NCI-H2227 (cell line): ENCODE results near the gene ANXA2.
"Not testable (repeated sequence)": the region's sequence is repeated elsewhere in the genome, so short reads cannot be mapped to it uniquely, and the experiment has no call there.

Experiments
- DNase-seq: peaks from one replicate; lab custom pipeline; 2025; ENCODE audit not compliant: unreplicated experiment; lab: John Stamatoyannopoulos, UW

The ANXA2 gene

DNA sequence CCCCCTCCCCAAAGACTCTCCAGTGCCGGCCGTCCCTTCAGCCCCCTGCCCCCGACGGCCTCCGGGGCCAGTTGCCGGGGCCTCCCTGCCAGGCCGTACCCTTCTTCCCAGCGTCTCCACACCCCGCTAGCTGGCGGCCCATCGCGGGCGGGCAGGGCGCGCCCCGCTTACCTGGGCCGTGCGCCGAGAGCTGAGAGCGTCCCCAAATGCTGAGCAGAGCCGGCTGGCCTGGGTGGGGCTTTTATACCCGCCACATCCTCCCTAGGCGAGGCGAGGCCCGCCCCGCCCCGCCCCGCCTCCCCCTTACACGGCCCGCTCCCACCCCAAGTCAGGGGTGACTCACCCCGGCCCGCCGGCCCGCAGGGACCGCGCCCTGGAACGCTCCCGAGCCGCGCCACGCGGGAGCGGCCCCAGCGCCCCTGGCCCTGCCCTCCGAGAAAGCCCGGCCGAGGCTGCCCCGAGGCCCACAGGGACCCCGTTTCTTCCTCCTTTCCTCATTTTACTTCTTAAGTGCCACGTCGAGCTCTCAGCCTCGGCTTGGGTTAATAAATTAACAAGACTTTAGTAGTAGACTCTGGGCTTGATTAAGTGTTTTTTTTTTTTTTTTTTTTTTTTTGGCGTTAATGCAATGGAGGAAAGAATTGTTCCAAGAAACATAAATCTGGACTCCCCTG lies at the start of gene ANXA2:
ANXA2 (minus strand) TSS at position 215 of the 674 bp plus-strand sequence. CDS start 11,911 bp downstream, outside the sequence.
- peak; percentile 36 for DNase-seq

DNA sequence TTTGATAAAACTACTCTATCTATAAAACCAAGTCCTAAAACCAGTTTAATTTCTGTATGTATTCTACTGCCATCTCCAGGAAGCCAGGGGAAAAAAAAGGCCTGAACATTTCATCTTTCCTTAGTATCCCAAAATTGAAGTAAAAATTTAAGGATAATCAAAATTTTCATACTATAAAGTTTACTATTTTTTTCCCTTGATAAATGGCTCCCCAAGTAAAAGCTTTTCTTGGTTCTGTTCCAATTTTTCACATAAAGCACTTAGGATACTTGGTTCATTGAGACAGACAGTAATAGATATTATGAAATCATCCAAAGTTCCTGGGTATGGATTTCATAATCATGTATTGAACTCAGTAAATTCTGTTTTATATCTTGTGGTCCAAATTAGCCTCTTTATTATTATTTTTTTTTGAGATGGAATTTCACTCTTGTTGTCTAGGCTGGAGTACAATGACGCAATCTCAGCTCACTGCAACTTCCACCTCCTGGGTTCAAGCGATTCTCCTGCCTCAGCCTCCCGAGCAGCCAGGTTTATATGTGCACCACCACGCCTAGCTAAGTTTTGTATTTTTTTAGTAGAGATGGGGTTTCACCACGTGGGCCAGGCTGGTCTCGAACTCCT lies 46.6 kb upstream of the ANXA2 start:
- DNase-seq: no peak

DNA sequence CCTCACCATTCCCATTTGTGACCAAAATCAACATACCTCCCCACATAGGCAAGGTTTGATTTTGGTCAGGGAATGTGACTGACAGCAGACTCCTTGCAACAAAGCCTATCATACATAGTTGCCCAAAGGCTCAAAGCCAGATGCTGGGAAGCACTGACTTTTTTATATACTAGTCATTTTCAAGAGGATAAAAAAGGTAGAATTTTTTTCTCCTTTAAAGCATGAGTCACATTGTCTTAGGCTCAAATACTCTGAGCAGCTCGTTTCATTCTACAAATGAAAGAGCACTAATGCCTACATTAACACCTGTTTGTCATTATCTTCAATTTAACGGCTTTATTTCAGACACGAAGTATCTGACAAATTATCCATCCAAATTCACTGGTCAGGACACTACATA lies 45.0 kb upstream of the ANXA2 start:
- DNase-seq: no peak

DNA sequence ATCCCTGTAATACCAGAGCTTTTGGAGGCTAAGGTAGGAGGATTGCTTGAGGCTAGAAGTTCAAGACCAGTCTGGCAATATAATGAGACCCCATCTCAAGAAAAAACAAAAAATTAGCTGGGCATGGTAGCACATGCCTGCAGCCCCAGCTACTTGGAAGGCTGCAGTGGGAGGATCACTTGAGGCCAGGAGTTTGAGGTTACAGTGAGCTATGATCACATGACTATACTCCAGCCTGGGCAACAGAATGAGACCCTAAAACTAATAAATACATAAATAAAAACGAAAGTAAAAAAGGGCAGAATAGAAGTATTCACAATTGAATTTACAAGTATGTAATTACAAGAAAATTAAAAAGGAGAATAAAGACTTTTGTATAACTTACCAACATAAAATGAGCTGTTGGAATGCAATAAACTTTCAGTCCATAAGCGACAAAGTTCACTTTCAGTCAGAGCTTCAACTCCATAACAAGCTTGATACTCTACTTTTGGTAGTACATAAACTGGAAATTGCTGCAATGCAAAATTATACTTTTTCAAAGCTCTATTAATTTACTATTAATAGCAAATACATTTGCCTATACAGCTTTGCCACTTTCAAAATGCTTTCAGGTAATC lies 44.4 kb upstream of the ANXA2 start:
- DNase-seq: no peak

DNA sequence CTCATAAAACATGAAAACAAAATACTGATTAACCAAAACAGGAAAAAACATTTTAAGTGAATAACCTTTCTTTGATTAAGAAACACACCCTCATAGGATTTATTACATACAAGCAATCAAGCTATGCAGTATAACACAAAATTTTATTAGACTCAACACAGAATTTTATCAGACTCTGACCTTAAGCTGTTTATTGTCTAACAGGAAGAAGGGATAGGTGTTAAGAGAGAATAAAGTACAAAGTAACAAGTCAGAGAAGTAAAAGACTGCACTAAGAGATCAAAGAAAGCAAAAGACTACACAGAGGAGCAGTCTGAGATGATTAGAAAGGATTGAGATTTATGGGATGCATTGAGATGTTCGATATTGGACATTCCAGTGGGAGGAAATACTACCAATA lies 43.5 kb upstream of the ANXA2 start:
- no peak for DNase-seq

DNA sequence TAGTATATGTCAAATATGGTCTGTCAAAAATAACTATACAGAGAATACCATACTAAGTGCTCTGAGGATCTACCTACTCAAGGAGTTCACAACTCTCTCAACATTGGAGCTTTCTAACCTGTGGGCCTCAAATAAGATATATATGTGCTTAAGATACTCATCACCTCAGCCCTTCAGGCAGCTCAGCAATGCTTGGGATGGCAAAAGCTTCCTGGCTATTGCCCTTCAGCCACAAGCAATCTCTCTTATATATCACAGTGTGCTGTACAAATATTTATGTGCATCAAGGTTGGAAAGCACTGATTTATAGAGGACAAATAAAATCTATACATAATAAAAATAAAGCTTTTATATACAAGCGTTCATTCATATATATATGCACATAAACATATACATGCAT lies 40.9 kb upstream of the ANXA2 start:
- no peak for DNase-seq

DNA sequence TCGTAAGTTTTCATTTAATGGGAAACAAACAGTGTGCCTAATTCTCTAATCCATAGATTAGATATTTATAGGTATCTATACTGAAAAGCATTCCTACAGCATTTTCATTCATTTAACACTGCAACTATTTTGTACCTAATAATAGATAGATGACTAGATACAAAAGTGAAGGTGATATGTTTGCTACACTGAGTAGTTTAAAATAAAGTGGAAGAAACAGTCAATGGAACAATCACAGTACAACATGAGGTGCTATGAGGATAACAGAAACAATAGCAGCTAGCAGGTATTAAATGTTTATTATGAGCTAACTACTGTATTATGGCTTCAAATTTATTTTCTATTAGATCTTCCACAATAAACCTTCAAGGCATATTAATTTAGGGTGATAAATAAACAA lies 31.1 kb upstream of the ANXA2 start:
- DNase-seq: no peak

DNA sequence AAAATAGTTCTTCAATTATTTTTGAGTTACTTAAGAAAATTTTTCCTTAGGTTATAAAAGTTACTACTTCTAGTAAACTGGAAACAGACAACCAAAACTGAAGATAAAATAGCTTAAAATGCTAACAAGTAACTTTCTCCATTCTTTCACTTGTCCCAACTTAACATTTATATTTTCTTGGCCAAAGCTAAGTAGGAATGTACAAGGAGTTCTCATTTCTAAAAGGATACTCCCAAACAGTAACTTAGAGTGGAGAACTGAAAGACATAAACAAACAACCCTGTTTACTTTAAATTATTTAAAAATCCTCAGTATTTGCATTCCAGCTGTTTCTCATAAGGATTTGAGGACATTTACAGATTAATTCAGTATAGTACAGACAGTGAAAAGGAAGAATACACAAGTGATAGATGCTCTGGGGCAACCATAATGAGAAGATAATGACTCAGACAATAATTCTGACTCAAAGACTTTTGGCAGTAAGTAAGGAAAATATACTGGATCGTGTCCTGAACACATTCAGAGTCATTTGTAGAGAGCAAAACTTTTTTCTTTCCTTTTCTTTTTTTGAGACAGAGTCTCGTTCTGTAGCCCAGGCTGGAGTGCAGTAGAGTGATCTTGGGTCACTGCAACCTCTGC lies 29.2 kb upstream of the ANXA2 start:
- no peak for DNase-seq

DNA sequence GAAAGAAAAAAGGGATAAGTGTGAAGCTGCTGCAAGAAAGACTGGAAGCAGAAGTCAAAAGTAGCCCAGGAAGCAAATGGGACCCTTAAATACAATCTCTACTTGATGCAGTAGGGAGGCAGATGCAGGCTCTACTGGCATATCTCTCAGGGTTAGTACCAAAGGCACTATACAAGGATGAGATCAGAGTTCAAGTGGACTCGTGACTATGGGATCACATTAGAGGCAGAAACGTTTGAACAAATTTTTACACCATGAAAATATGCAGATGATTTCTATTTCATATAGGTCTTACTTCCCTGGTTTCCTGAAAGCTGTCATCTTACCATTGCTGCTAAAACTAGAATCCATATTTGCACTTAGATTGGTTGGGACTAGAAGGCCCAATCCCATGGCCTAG lies 27.7 kb upstream of the ANXA2 start:
- no peak for DNase-seq

DNA sequence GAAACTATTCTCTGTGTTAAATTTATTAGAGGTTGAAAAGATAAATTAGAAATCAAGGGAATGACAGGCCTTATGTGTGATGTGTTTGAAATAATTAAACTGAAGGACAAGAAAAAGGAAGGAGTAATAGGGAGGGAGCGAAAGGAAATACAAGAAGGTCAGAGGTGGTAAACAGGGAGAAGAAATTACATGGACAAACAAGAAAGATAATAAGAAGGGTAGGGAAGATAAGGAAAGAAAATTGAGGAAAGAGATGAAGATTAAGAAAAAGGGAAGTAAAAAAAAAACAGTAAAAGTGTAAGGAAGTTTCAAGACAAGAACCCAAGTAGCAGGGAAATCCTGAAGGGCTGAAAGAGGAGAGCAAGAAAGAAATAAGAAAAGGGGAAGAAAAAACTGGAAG lies 26.2 kb upstream of the ANXA2 start:
- no peak for DNase-seq

DNA sequence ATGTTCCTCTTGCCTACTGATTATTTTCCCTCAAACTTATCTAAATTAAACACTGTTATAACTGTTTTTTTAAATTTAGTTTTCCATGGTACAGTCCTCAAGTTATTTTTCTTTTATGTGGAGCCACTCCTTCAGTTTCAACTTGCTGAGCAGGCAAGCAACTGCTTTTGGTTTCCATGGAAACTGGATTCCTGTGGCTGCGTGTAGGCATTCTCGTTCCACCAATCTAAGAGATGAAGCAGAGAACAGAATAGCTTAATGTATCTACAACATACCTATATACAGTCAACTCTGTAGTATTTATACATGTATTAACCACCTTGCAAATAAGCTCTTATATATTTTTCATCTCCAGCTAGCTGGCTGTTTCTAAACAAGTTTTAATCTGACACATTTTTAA lies 25.8 kb upstream of the ANXA2 start:
- peak; percentile 64 for DNase-seq

DNA sequence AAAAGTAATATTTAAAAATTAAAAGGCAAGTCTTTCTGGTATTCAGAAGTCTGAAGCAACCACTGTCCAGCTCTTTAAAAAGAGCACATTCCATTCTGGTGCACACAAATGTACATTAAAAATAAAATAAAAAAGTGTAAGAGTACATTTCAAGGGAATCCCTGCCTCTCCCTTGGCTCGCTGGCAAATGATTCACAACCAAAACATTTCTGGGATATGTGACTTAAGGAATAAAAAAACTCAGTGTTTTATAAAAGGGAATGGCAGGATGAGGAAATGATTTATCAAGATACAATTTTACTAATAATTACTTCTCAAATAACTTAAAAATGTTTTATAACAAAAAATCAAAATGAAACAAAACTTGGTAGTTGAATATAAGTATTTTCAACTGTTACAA lies 23.8 kb upstream of the ANXA2 start:
- DNase-seq: no peak

DNA sequence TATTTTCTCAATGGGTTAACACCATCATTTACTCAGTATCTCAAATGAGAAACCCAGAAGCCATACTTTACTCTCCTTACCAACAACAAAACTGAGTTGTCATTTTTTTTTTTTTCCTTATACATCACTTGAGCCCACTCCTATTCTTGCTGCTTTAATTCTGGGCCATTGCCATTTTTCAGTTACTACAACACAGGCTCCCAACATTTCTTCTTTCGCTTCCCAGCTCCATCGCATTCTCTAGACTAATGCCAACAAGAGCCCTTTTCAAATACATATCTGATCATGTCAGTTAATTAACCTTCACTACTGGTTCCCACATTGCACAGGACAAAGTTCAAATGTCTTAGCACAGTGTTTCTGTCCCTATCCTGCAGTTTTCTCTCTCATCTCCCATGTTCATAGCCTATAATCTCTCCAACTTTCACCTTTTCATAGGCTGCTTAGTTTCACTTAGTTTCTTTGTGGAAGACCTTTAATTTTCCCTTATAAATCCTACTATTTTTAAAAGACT lies 22.5 kb upstream of the ANXA2 start:
- DNase-seq: no peak

DNA sequence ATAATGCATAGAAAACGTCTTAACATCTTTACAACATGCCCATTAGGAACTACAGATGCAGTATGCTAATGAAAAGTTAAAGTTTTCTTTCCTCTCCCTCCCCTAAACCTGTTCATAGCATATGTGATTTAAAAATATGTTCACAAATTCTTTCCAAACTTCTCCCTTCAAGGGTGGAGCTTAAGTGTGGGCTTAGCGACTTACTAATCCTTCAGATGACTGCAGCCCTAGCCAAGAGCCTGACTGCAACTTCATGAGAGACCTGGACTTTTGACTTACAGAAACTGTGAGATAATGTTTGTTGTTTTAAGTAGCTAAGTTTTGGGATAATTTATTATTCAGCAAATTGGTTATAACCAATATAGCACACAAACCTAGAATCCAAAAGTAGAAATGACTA lies 22.0 kb upstream of the ANXA2 start:
- DNase-seq: no peak

DNA sequence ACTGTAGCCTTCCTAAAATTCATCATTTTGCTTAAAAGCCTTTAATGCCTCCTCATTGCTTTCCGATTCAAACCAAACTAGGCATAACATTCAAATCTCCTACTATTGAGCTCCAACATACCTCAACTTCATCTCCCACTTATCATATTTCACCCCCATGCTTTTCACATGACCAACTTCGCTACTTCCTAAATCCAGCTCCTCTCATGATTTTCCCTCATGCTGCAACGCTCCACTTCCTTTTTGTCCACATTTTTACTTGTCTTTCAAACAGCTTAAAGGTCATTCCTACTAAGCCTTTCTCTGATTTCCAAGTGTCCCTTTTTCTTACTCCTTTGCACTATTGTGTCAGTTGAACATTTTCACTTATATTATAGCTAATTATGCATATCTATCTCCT lies 20.3 kb upstream of the ANXA2 start:
- no peak for DNase-seq

DNA sequence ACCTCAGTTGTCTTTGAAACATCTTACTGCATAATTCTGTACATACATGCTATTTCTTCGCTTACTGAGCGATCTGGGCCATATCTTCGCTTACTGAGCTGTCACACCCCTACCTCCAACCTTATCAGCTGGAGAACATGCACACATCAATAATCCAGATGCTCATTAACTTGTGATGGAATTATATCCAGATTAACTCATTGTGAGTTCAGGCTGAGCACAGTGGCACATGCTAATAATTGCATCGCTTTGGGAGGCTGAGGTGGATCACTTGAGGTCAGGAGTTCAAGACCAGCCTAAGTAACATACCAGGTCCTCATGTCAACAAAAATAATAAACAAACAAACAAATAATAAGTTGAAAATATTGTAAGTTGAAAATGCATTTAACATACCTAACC lies 19.3 kb upstream of the ANXA2 start:
- DNase-seq: no peak

DNA sequence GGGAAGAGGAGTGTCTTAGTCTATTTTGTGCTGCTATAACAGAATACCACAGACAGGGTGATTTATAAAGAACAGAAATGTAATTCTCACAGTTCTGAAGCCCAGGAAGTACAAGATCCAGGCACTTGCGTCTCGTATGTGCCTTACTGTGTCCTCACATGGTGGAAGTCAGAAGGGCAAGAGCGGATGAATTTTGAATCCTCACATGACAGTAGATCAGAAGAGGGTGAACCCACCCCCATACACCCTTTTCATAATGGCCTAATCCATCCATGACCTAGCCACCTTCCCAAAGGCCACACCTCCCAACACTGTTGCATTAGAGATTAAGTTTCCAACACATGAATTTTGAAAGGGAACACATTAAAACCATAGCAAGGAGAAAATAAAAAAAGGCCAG lies 18.7 kb upstream of the ANXA2 start:
- no peak for DNase-seq

DNA sequence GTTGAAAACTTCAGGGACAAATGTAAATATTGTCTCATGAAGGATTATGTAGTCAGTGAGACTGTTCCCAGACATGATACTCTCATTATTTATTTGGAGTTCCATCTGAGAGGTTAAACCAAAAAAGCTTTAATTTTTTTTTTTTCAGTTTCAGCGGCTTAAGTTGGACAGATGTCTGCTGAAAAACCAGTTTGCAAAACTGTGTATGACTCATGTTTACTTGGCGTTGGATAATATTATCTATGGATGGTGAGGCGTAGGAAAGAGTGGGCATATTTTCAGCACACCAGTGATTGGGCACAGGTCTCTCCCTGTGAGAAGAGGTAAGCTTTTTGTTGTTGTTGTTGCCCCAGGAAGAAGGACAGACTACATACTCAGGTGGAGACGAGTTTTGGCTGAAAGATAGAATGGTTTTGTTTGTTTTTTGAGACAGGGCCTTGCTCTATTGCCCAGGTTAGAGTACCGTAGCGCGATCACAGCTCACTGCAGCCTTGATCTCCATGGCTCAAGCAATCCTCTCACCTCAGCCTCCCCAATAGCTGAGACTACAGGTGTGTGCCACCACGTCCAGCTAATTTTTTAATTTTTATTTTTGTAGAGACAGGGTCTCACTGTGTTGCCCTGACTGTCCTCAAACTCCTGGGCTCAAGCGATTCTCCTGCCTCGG lies 16.4 kb upstream of the ANXA2 start:
- no peak for DNase-seq

DNA sequence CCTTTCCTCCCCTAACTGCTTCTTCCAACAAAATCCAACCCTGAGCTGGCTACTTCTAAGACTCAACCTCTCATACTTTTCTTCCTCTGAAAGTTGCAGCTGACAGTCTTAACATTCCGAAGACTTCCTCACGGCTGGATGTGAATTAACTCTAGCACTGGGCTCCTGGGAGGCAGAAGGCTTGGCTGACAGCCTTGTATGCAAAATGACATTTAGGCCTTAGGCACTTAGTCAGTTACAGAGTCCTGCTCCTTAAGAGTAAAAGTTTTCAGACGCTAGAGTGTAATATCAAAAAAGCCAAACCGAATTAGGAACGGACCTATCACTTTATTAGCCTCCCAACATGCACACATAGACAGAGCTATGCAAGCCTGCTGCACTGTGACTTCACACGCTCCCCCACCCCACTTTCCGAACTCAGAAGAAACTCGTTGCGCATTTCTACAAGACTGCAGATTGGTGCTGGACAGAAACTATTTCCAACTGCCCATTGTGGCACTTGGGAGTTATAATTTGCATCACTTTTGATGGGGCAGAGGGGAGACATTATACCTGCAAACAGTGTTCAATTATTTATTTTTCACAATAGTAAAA lies 15.5 kb upstream of the ANXA2 start:
- DNase-seq: no peak

DNA sequence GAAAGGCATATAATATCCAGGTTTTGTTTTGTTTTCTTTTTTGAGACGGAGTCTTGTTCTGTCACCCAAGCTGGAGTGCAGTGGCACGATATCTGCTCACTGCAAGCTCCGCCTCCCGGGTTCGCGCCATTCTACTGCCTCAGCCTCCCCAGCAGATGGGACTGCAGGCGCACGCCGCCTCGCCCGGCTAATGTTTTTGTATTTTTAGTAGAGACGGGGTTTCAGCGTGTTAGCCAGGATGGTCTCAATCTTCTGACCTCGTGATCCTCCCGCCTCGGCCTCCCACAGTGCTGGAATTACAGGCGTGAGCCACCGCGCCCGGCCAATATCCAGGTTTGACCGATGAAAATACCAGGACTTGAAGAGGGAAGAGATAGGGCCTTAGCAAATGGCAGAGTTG lies 15.0 kb upstream of the ANXA2 start:
- DNase-seq: not testable (repeated sequence)
